Neutrophil (primary cell): Measurements from ENCODE around the gene TSHR.

Experiments used
- H3K27ac ChIP-seq: fragments of 200-600 bp; sonication (generic); 2 replicates; pipeline ENCODE4 v1.5.1; 2016; ENCODE audit warnings: mild to moderate bottlenecking, moderate library complexity
- H3K27me3 ChIP-seq: fragments of 200-600 bp; sonication (generic); 2 replicates; pipeline ENCODE4 v1.6.0; 2016; ENCODE audit warnings: mild to moderate bottlenecking
- H3K36me3 ChIP-seq: fragments of 200-600 bp; sonication (generic); 2 replicates; pipeline ENCODE4 v1.5.1; 2017
- H3K4me1 ChIP-seq, 2 experiments: fragments of 200-600 bp in 1 of 2; sonication (generic) in 1 of 2; 1 replicate in 1 of 2; 2 replicates in 1 of 2; pipeline versions ENCODE4 v1.5.1 to v1.6.1; 2013 to 2016; ENCODE audit warnings: low read depth in 1 of 2, low read length in 1 of 2, mild to moderate bottlenecking in 1 of 2, moderate library complexity in 1 of 2; ENCODE audit not compliant: control insufficient read depth in 1 of 2, insufficient read depth in 1 of 2
- H3K4me3 ChIP-seq, 2 experiments: fragments of 200-600 bp in 1 of 2; sonication (generic) in 1 of 2; 1 replicate in 1 of 2; 2 replicates in 1 of 2; pipeline ENCODE4 v1.5.1; 2013 to 2016; ENCODE audit warnings: low read depth in 1 of 2, low read length in 1 of 2, mild to moderate bottlenecking in 1 of 2, moderate library complexity in 1 of 2
- H3K9me3 ChIP-seq: fragments of 200-600 bp; sonication (generic); 2 replicates; pipeline ENCODE4 v1.5.1; 2016
- CTCF ChIP-seq: fragments of 200-600 bp; sonication (generic); IDR thresholded peaks from 2 replicates; pipeline ENCODE4 v1.5.1; 2016; ENCODE audit warnings: antibody characterized with exemption

The TSHR gene

DNA sequence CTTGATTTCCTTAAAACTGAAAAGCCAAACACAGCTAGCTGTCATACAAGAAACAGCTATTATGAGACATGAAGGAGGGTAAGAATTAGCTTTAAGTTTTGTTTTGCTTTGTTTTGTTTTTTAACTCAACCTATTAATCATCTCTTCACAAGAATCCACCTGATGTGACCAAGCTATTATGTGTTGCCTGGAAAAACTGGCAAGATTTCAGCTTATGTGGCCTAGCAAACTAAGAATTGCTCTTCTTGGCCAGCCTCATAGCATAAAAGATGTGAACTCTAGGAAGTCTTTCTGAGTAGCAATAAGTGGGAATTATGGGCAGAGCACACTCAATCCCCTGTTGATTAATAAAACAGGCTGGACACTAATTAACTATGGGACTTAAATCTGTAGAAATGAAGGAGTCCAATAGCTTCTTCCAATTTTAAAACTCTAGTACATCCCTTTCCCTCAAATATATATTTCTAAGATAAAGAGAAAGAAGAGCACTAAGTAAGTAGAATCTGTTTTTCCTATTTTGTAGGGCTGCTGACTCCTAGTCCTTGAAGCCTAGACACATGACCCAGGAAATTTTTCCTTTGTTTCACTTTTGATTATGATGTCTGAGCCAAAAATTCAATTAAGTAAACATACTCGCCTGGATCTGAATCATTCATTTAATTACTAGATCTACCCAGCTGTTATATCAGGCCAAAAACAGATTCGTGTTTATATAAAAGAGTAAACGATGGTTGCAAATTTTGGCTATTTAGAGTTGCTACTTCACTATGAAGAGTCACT is 189.6 kb downstream of the TSHR start:
- H3K4me3 ChIP-seq, result no peak overlapping the region
- no peaks in the 10 kb centered on the region for H3K27me3 ChIP-seq
- no peak for TF ChIP-seq CTCF
- H3K27ac ChIP-seq, result no peak overlapping the region
- no peaks in the 10 kb centered on the region for H3K36me3 ChIP-seq
- H3K4me1 ChIP-seq, result no peaks in the 10 kb centered on the region
- no peaks in the 10 kb centered on the region for H3K9me3 ChIP-seq

GRCh38 chr14:81147140-81147897 is 191.9 kb downstream of the TSHR start:
- Histone ChIP-seq H3K9me3 (no peaks in the 10 kb centered on the region), H3K4me1 (peaks cover 9 to 18% of the 10 kb centered on the region in 2 experiments), H3K36me3 (no peaks in the 10 kb centered on the region), H3K4me3 (no peak overlapping the region), H3K27me3 (no peaks in the 10 kb centered on the region), H3K27ac (no peak overlapping the region)
- no peak for TF ChIP-seq CTCF

GRCh38 chr14:81148635-81149034 is 193.2 kb downstream of the TSHR start:
- no peak for TF ChIP-seq CTCF
- Histone ChIP-seq H3K4me3 (no peak overlapping the region), H3K4me1 (peaks cover 16 to 27% of the 10 kb centered on the region in 2 experiments)

DNA sequence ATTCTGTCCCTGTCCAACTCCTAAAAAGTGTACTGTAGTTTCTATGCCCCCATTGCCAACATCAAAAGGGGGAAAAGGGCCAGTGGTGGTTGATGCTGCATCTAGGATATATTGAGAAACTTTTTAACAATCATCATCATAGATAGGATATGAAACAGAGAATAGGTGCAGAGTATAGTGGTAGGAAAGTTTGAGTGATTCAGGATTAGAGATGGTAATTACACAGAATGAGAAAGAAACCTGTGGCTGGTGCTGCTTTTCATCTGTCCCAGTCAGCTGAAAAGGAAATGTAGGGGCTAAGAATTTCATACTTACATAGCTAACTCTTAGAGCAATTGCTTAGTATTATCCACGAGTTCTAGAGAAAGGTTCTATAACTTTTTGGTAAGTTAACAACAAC is 197.8 kb downstream of the TSHR start:
- Histone ChIP-seq H3K36me3 (no peaks in the 10 kb centered on the region), H3K27ac (no peak overlapping the region), H3K4me1 (peaks cover 32 to 45% of the 10 kb centered on the region in 2 experiments), H3K27me3 (no peaks in the 10 kb centered on the region), H3K9me3 (no peaks in the 10 kb centered on the region), H3K4me3 (no peak overlapping the region)
- TF ChIP-seq CTCF, result no peak

More at GRCh38 chr14:81148635-81149034, 193.2 kb downstream of the TSHR start:
- Histone ChIP-seq H3K27me3 (no peaks in the 10 kb centered on the region), H3K36me3 (no peaks in the 10 kb centered on the region), H3K9me3 (no peaks in the 10 kb centered on the region), H3K27ac (no peak overlapping the region)

DNA sequence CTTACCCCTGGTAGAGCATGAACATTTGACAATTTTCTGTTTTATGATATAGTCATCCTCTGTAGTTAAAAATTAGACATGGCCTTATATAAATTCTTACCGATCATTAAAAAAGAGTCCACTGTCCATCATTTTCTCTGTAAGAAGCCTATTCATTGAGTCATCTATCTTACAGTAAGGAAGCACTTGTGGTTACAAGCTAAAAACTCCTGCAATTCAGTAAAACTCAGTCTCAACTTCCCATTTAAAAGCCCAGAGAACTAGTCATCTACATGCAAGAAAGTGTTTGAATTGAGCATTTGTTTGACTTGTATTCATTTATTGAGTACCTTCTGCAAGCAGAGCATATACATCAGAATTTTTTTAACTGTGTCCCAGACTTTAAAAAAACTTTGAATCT is 202.0 kb downstream of the TSHR start:
- H3K27me3 ChIP-seq, result no peaks in the 10 kb centered on the region
- H3K4me3 ChIP-seq, result no peak overlapping the region
- H3K4me1 ChIP-seq, result peaks cover 35 to 38% of the 10 kb centered on the region in 2 experiments
- no peaks in the 10 kb centered on the region for H3K9me3 ChIP-seq
- H3K36me3 ChIP-seq, result no peaks in the 10 kb centered on the region
- no peak for TF ChIP-seq CTCF
- peak overlapping the region; percentile 57 for H3K27ac ChIP-seq
